ENCODE results near the gene TBC1D9. TPM values are rescaled to one million over a fixed set of nuclear protein-coding genes. Genes with fewer than 3 reads are reported as not detected.

The TBC1D9 gene
- total RNA-seq, 1 donor from 2014 or later, result 22.1 TPM

DNA sequence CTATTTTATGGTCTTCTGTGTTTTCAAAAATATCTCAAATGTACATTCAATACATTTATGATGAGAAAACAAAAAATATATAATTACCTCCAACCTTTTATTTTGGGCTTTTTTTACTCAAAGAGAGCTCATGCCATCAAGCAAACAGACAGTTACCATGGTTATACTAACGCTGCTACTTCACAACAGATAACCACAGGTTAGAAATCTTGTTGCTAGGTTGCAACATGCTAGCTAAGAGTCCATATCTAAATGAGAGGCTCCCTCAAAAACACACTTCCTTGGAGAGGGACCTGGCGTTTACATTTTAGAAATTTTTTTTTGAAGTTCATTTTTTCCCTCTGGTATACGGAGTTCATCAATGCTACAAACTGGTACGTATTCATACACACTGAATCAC is 44.3 kb downstream of the TBC1D9 start:
- H3K27ac ChIP-seq, result no peak overlapping the region
- H3K36me3 ChIP-seq, result no peaks in the 10 kb centered on the region
- TF ChIP-seq POLR2AphosphoS5 (IDR thresholded peaks at IDR 0.05; ENCODE audit: insufficient read depth in 1 of 2, low read depth in 1 of 2), result no peak
- TF ChIP-seq, protein P1, sequence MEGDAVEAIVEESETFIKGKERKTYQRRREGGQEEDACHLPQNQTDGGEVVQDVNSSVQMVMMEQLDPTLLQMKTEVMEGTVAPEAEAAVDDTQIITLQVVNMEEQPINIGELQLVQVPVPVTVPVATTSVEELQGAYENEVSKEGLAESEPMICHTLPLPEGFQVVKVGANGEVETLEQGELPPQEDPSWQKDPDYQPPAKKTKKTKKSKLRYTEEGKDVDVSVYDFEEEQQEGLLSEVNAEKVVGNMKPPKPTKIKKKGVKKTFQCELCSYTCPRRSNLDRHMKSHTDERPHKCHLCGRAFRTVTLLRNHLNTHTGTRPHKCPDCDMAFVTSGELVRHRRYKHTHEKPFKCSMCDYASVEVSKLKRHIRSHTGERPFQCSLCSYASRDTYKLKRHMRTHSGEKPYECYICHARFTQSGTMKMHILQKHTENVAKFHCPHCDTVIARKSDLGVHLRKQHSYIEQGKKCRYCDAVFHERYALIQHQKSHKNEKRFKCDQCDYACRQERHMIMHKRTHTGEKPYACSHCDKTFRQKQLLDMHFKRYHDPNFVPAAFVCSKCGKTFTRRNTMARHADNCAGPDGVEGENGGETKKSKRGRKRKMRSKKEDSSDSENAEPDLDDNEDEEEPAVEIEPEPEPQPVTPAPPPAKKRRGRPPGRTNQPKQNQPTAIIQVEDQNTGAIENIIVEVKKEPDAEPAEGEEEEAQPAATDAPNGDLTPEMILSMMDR (IDR thresholded peaks at IDR 0.05), result no peak
- no peak for TF ChIP-seq POLR2A (IDR thresholded peaks at IDR 0.05)
- no peak overlapping the region for H3K4me3 ChIP-seq
- DNase-seq (ENCODE audit: extremely low spot score in 2 of 2), result no peak
- H3K27me3 ChIP-seq, result no peaks in the 10 kb centered on the region
- intact Hi-C loops (cut with DNase I), result no loop called here
- H3K4me1 ChIP-seq, result no peaks in the 10 kb centered on the region
- no peaks in the 10 kb centered on the region for H3K9me3 ChIP-seq

DNA sequence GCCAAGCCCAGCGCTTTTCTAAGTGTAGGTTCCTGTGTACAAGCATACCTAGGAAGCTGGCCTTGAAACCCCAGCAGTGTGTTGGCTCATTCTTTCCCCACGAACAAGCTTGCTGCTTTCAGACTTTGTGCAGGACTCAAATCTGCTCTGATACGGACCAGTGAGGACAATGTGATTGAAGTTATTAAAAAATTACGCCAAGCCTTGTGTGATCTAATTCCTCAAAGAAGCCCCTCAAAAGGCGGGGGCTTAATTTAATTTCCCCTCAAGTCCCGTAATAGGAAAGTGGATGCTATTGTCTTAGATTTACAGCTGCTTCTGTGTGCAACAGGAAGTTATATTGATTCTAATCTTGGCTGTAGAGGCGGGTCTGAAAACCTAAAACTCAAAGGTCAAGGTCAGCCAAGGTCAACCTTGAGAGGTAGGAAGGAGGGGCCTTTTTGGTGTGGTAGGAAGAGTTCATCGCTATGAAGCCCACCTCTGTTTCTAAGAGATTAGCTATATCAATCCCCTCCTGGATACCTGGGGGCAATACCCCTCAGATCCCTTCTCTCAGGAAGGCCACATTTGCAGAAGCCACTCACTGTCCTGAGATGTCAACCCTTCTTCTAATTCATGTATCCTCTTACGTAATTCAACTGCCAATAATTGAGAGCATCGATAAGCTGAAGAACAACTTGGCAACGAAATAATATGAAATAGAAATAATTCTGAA is 45.1 kb downstream of the TBC1D9 start:
- intact Hi-C loops (cut with DNase I), result no loop called here
- TF ChIP-seq, protein P1 (IDR thresholded peaks at IDR 0.05), result no peak
- TF ChIP-seq POLR2A (IDR thresholded peaks at IDR 0.05), result no peak
- no peak for TF ChIP-seq POLR2AphosphoS5 (IDR thresholded peaks at IDR 0.05; ENCODE audit: insufficient read depth in 1 of 2, low read depth in 1 of 2)
- Histone ChIP-seq H3K4me1 (peaks cover 1% of the 10 kb centered on the region), H3K4me3 (no peak overlapping the region), H3K9me3 (no peaks in the 10 kb centered on the region), H3K27me3 (no peaks in the 10 kb centered on the region), H3K36me3 (no peaks in the 10 kb centered on the region), H3K27ac (no peak overlapping the region)
- no peak for DNase-seq (ENCODE audit: extremely low spot score in 2 of 2)

DNA sequence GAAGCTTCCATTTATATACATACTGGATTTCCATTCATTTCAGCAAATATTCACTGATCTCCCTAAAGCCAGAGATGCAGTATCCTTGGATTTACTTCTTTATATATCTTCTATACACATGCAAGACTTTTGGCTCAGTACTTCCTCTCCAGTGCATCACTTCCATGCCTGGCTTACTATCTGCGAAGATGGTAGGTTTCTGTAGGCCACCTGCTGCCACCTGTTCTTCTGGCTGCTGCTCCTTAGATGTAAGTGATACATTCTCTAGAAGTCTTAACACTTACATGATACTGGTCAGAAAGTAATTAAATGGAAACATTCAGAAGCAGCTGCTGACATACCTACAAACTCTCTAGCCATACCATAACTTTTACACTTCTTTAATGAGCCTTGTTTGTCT is 48.9 kb downstream of the TBC1D9 start:
- Histone ChIP-seq H3K27ac (no peak overlapping the region), H3K36me3 (no peaks in the 10 kb centered on the region), H3K9me3 (no peaks in the 10 kb centered on the region), H3K27me3 (no peaks in the 10 kb centered on the region), H3K4me3 (no peak overlapping the region), H3K4me1 (peaks cover 26% of the 10 kb centered on the region)
- intact Hi-C loops (cut with DNase I), result no loop called here
- no peak for TF ChIP-seq POLR2A (IDR thresholded peaks at IDR 0.05)
- TF ChIP-seq, protein P1 (IDR thresholded peaks at IDR 0.05), result no peak
- TF ChIP-seq POLR2AphosphoS5 (IDR thresholded peaks at IDR 0.05; ENCODE audit: insufficient read depth in 1 of 2, low read depth in 1 of 2), result no peak
- no peak for DNase-seq (ENCODE audit: extremely low spot score in 2 of 2)

DNA sequence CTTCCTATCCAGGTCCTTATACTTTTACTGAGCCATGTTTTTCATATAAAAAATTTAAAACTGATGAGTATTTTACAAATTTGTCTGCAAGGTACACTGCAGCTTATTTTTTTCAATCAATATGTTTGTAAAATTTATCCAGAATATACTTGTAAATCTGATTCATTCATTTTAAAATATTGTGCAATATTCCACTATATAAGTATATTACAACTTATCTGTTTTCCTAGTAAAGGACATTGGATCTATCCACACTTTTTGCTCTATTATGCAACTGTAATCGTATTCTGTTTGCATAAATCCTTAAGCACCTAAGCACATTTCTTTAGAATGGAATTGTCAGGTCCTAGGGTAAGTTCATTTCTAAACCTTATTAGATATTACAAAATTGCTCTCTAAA is 49.5 kb downstream of the TBC1D9 start:
- Histone ChIP-seq H3K4me1 (peaks cover 32% of the 10 kb centered on the region), H3K9me3 (no peaks in the 10 kb centered on the region), H3K27me3 (no peaks in the 10 kb centered on the region), H3K36me3 (no peaks in the 10 kb centered on the region), H3K27ac (no peak overlapping the region), H3K4me3 (no peak overlapping the region)
- TF ChIP-seq, protein P1 (IDR thresholded peaks at IDR 0.05), result no peak
- TF ChIP-seq POLR2A (IDR thresholded peaks at IDR 0.05), result no peak
- TF ChIP-seq POLR2AphosphoS5 (IDR thresholded peaks at IDR 0.05; ENCODE audit: insufficient read depth in 1 of 2, low read depth in 1 of 2), result no peak
- intact Hi-C loops (cut with DNase I), result no loop called here
- DNase-seq (ENCODE audit: extremely low spot score in 2 of 2), result no peak

DNA sequence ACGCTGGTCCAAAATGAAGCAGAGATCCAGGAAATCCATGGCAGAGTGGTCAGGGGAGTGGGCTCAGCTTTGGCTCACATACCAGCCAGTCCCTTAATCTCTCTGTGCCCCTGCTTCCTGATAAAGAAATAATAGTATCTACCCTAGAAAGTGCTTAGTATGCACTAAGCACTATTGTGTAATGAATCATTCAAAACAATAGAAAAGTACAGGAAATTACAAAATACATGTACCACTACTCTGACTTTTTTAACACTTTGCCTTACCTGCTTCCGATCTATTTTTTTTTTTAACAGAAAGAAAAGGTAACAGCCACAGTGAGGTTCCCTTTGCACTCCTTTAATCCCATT is 49.9 kb downstream of the TBC1D9 start:
- TF ChIP-seq POLR2A (IDR thresholded peaks at IDR 0.05) (no peak), POLR2AphosphoS5 (IDR thresholded peaks at IDR 0.05; ENCODE audit: insufficient read depth in 1 of 2, low read depth in 1 of 2) (no peak)
- TF ChIP-seq, protein P1 (IDR thresholded peaks at IDR 0.05), result no peak
- intact Hi-C loops (cut with DNase I), result no loop called here
- no peaks in the 10 kb centered on the region for H3K9me3 ChIP-seq
- H3K36me3 ChIP-seq, result no peaks in the 10 kb centered on the region
- no peak overlapping the region for H3K27ac ChIP-seq
- no peak for DNase-seq (ENCODE audit: extremely low spot score in 2 of 2)
- peaks cover 36% of the 10 kb centered on the region for H3K4me1 ChIP-seq
- H3K4me3 ChIP-seq, result no peak overlapping the region
- no peaks in the 10 kb centered on the region for H3K27me3 ChIP-seq
